ENCODE data around the gene VWA5B1.

VWA5B1 gene

GRCh38 chr1:20276485-20277159, 14.1 kb upstream of the VWA5B1 start:
- Histone ChIP-seq H3K9ac (ENCODE audit: low read length) (no peak overlapping the region), H3K27me3 (ENCODE audit: low read depth, low read length) (no peaks in the 10 kb centered on the region), H3K4me2 (ENCODE audit: low read length) (no peak overlapping the region), H3K4me3 (ENCODE audit: low read length) (no peak overlapping the region), H3K27ac (ENCODE audit: low read length) (no peak overlapping the region), H3K4me1 (ENCODE audit: low read length) (peaks cover 23% of the 10 kb centered on the region), H2AFZ (ENCODE audit: low read depth, low read length) (no peak overlapping the region), H4K20me1 (ENCODE audit: insufficient read depth, low read length) (no peaks in the 10 kb centered on the region), H3K36me3 (replicated peaks; ENCODE audit: low read depth, low read length) (no peaks in the 10 kb centered on the region), H3K79me2 (ENCODE audit: low read length) (no peaks in the 10 kb centered on the region), H3K9me3 (ENCODE audit: insufficient read depth, low read length) (no peaks in the 10 kb centered on the region)
- TF ChIP-seq EZH2phosphoT487 (IDR thresholded peaks at IDR 0.05; ENCODE audit: low read depth) (no peak), CTCF (IDR thresholded peaks at IDR 0.05; ENCODE audit: low read depth, low read length) (no peak)

- no peaks in the 10 kb centered on the region for H4K20me1 ChIP-seq (ENCODE audit: insufficient read depth, low read length)
Observed at GRCh38 chr1:20278692-20279130, 12.0 kb upstream of the VWA5B1 start.

GRCh38 chr1:20279509-20279908, 11.2 kb upstream of the VWA5B1 start:
- Histone ChIP-seq H4K20me1 (ENCODE audit: insufficient read depth, low read length) (no peaks in the 10 kb centered on the region), H3K4me3 (ENCODE audit: low read length) (no peak overlapping the region), H2AFZ (ENCODE audit: low read depth, low read length) (no peak overlapping the region), H3K36me3 (replicated peaks; ENCODE audit: low read depth, low read length) (no peaks in the 10 kb centered on the region), H3K4me1 (ENCODE audit: low read length) (peaks cover 23% of the 10 kb centered on the region), H3K9me3 (ENCODE audit: insufficient read depth, low read length) (no peaks in the 10 kb centered on the region), H3K9ac (ENCODE audit: low read length) (no peak overlapping the region), H3K27me3 (ENCODE audit: low read depth, low read length) (peaks cover 7% of the 10 kb centered on the region; the same call in 1 of the 2 replicates), H3K79me2 (ENCODE audit: low read length) (no peaks in the 10 kb centered on the region), H3K4me2 (ENCODE audit: low read length) (peak overlapping the region; percentile 35), H3K27ac (ENCODE audit: low read length) (no peak overlapping the region; the same call in 1 of the 2 replicates)
- TF ChIP-seq EZH2phosphoT487 (IDR thresholded peaks at IDR 0.05; ENCODE audit: low read depth), result no peak
- TF ChIP-seq CTCF (IDR thresholded peaks at IDR 0.05; ENCODE audit: low read depth, low read length), result no peak

More at GRCh38 chr1:20278692-20279130, 12.0 kb upstream of the VWA5B1 start:
- Histone ChIP-seq H3K4me3 (ENCODE audit: low read length) (no peak overlapping the region), H3K79me2 (ENCODE audit: low read length) (no peaks in the 10 kb centered on the region), H3K27me3 (ENCODE audit: low read depth, low read length) (peaks cover 7% of the 10 kb centered on the region; the same call in 1 of the 2 replicates), H2AFZ (ENCODE audit: low read depth, low read length) (no peak overlapping the region), H3K4me1 (ENCODE audit: low read length) (peaks cover 23% of the 10 kb centered on the region), H3K4me2 (ENCODE audit: low read length) (peak overlapping the region; percentile 47), H3K9me3 (ENCODE audit: insufficient read depth, low read length) (no peaks in the 10 kb centered on the region), H3K9ac (ENCODE audit: low read length) (peak overlapping the region; percentile 31; the same call in 1 of the 2 replicates), H3K27ac (ENCODE audit: low read length) (peak overlapping the region; percentile 34; the same call in 1 of the 2 replicates), H3K36me3 (replicated peaks; ENCODE audit: low read depth, low read length) (no peaks in the 10 kb centered on the region)
- TF ChIP-seq EZH2phosphoT487 (IDR thresholded peaks at IDR 0.05; ENCODE audit: low read depth), result no peak
- no peak for TF ChIP-seq CTCF (IDR thresholded peaks at IDR 0.05; ENCODE audit: low read depth, low read length)

GRCh38 chr1:20280341-20280740, 10.3 kb upstream of the VWA5B1 start:
- peaks cover 23% of the 10 kb centered on the region for H3K4me1 ChIP-seq (ENCODE audit: low read length)
- H4K20me1 ChIP-seq (ENCODE audit: insufficient read depth, low read length), result no peaks in the 10 kb centered on the region
- H3K9ac ChIP-seq (ENCODE audit: low read length), result no peak overlapping the region
- no peak for TF ChIP-seq CTCF (IDR thresholded peaks at IDR 0.05; ENCODE audit: low read depth, low read length)
- no peak for TF ChIP-seq EZH2phosphoT487 (IDR thresholded peaks at IDR 0.05; ENCODE audit: low read depth)
- no peaks in the 10 kb centered on the region for H3K36me3 ChIP-seq (replicated peaks; ENCODE audit: low read depth, low read length)
- peaks cover 7% of the 10 kb centered on the region; the same call in 1 of the 2 replicates for H3K27me3 ChIP-seq (ENCODE audit: low read depth, low read length)
- H2AFZ ChIP-seq (ENCODE audit: low read depth, low read length), result no peak overlapping the region
- no peaks in the 10 kb centered on the region for H3K79me2 ChIP-seq (ENCODE audit: low read length)
- no peak overlapping the region for H3K4me3 ChIP-seq (ENCODE audit: low read length)
- H3K4me2 ChIP-seq (ENCODE audit: low read length), result no peak overlapping the region
- H3K9me3 ChIP-seq (ENCODE audit: insufficient read depth, low read length), result no peaks in the 10 kb centered on the region
- no peak overlapping the region for H3K27ac ChIP-seq (ENCODE audit: low read length)
